ENCODE results near the gene KIAA1958.
"Not testable (repeated sequence)": the region's sequence is repeated elsewhere in the genome, so short reads cannot be mapped to it uniquely, and the experiment has no call there.

KIAA1958 gene

GRCh38 chr9:112659906-112660305, 173.3 kb downstream of the KIAA1958 start:
- no peak overlapping the region for H2AFZ ChIP-seq (ENCODE audit: low read depth, low read length)
- H3K9me3 ChIP-seq (ENCODE audit: low read length) = peaks cover 5% of the 10 kb centered on the region
- H3K36me3 ChIP-seq (ENCODE audit: insufficient read depth, low read length) = peaks cover 42% of the 10 kb centered on the region
- H3K27me3 ChIP-seq (ENCODE audit: insufficient read depth, low read length) = no peaks in the 10 kb centered on the region
- H3K4me1 ChIP-seq (ENCODE audit: insufficient read depth, low read length) = no peaks in the 10 kb centered on the region
- H3K4me3 ChIP-seq (ENCODE audit: low read length) = no peak overlapping the region

DNA sequence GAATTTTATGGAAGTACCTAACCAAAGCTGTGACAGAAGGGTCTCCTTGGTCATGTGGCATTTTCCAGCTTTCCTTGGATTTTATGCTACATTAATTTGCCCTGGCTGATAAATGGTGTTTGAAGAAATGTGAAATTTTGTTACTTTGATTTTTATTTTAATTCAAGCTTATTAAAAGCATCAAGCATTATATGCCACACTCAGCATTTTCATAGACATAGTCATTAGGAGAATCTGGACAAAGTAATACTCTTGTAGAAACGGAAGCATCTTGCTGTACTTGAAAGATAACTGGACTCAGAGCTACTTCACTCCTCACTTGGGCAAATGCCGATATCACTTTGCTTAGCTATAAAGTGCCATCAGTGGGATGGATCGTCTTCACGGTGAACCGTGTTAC, 177.1 kb downstream of the KIAA1958 start:
- Histone ChIP-seq H3K36me3 (ENCODE audit: insufficient read depth, low read length) (peaks cover 37% of the 10 kb centered on the region), H3K9me3 (ENCODE audit: low read length) (peaks cover 5% of the 10 kb centered on the region), H3K27me3 (ENCODE audit: insufficient read depth, low read length) (no peaks in the 10 kb centered on the region), H2AFZ (ENCODE audit: low read depth, low read length) (no peak overlapping the region), H3K4me1 (ENCODE audit: insufficient read depth, low read length) (no peaks in the 10 kb centered on the region), H3K4me3 (ENCODE audit: low read length) (no peak overlapping the region)

DNA sequence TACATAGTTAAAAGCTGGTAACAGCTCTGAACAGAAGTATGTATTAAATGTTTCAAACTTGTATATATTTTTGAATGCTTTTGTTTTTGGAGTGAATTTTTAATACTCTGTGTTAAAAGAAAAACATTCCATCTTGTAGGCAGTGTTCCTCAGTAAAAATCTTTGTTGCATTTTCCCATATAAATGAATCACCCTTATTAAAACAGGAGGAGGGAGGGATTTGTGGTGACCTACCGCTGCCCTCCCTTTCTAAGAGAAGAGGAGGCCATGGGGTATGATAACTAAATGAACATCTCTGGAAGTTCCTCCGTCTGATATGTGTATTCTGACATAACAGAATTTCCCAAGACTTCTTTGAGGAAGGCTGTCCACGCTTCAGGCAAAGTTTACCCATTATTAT, 177.9 kb downstream of the KIAA1958 start:
- H3K4me3 ChIP-seq (ENCODE audit: low read length) = no peak overlapping the region
- peaks cover 31% of the 10 kb centered on the region for H3K36me3 ChIP-seq (ENCODE audit: insufficient read depth, low read length)
- peaks cover 2% of the 10 kb centered on the region for H3K9me3 ChIP-seq (ENCODE audit: low read length)

GRCh38 chr9:112665347-112665746, 178.7 kb downstream of the KIAA1958 start:
- Histone ChIP-seq H3K36me3 (ENCODE audit: insufficient read depth, low read length) (peaks cover 26% of the 10 kb centered on the region), H3K4me1 (ENCODE audit: insufficient read depth, low read length) (no peaks in the 10 kb centered on the region), H3K9me3 (ENCODE audit: low read length) (peaks cover 2% of the 10 kb centered on the region), H3K4me3 (ENCODE audit: low read length) (no peak overlapping the region), H3K27me3 (ENCODE audit: insufficient read depth, low read length) (no peaks in the 10 kb centered on the region), H2AFZ (ENCODE audit: low read depth, low read length) (no peak overlapping the region)

More for the DNA sequence above, 177.9 kb downstream of the KIAA1958 start:
- no peaks in the 10 kb centered on the region for H3K4me1 ChIP-seq (ENCODE audit: insufficient read depth, low read length)
- no peak overlapping the region for H2AFZ ChIP-seq (ENCODE audit: low read depth, low read length)
- H3K27me3 ChIP-seq (ENCODE audit: insufficient read depth, low read length) = no peaks in the 10 kb centered on the region

- H3K4me3 ChIP-seq (ENCODE audit: low read length) = no peak overlapping the region
- no peaks in the 10 kb centered on the region for H3K4me1 ChIP-seq (ENCODE audit: insufficient read depth, low read length)
- H2AFZ ChIP-seq (ENCODE audit: low read depth, low read length) = no peak overlapping the region
- no peaks in the 10 kb centered on the region for H3K27me3 ChIP-seq (ENCODE audit: insufficient read depth, low read length)
- peaks cover 9% of the 10 kb centered on the region for H3K36me3 ChIP-seq (ENCODE audit: insufficient read depth, low read length)
- H3K9me3 ChIP-seq (ENCODE audit: low read length) = peaks cover 3% of the 10 kb centered on the region
These were observed 182.7 kb downstream of the KIAA1958 start for GRCh38 chr9:112669326-112669725.

GRCh38 chr9:112670991-112671625, 184.5 kb downstream of the KIAA1958 start:
- Histone ChIP-seq H3K36me3 (ENCODE audit: insufficient read depth, low read length) (peaks cover 9% of the 10 kb centered on the region), H3K4me1 (ENCODE audit: insufficient read depth, low read length) (no peaks in the 10 kb centered on the region), H3K9me3 (ENCODE audit: low read length) (peaks cover 3% of the 10 kb centered on the region), H2AFZ (ENCODE audit: low read depth, low read length) (no peak overlapping the region), H3K27me3 (ENCODE audit: insufficient read depth, low read length) (no peaks in the 10 kb centered on the region), H3K4me3 (ENCODE audit: low read length) (no peak overlapping the region)

DNA sequence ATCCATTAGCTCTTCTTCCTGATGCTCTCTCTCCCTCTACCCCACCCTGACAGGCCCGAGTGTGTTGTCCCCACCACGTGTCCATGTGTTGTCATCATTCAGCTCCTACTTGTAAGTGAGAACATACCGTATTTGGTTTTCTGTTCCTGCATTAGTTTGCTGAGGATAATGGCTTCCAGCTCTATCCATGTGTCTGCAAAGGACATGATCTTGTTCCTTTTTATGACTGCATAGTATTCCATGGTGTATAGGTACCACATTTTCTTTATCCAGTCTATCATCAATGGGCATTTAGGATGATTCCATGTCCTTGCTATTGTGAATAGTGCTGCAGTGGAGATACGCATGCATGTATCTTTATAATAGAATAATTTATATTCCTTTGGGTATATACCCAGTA, 186.6 kb downstream of the KIAA1958 start:
- not testable (repeated sequence) for H3K9me3 ChIP-seq (ENCODE audit: low read length); H3K4me1 ChIP-seq (ENCODE audit: insufficient read depth, low read length); H3K27me3 ChIP-seq (ENCODE audit: insufficient read depth, low read length); H3K36me3 ChIP-seq (ENCODE audit: insufficient read depth, low read length); H2AFZ ChIP-seq (ENCODE audit: low read depth, low read length); H3K4me3 ChIP-seq (ENCODE audit: low read length)

GRCh38 chr9:112677040-112677439, 190.4 kb downstream of the KIAA1958 start:
- no peaks in the 10 kb centered on the region for H3K36me3 ChIP-seq (ENCODE audit: insufficient read depth, low read length)
- H3K4me1 ChIP-seq (ENCODE audit: insufficient read depth, low read length) = no peaks in the 10 kb centered on the region
- H3K9me3 ChIP-seq (ENCODE audit: low read length) = peaks cover 9% of the 10 kb centered on the region
- no peak overlapping the region for H3K4me3 ChIP-seq (ENCODE audit: low read length)
- H2AFZ ChIP-seq (ENCODE audit: low read depth, low read length) = no peak overlapping the region
- H3K27me3 ChIP-seq (ENCODE audit: insufficient read depth, low read length) = no peaks in the 10 kb centered on the region

DNA sequence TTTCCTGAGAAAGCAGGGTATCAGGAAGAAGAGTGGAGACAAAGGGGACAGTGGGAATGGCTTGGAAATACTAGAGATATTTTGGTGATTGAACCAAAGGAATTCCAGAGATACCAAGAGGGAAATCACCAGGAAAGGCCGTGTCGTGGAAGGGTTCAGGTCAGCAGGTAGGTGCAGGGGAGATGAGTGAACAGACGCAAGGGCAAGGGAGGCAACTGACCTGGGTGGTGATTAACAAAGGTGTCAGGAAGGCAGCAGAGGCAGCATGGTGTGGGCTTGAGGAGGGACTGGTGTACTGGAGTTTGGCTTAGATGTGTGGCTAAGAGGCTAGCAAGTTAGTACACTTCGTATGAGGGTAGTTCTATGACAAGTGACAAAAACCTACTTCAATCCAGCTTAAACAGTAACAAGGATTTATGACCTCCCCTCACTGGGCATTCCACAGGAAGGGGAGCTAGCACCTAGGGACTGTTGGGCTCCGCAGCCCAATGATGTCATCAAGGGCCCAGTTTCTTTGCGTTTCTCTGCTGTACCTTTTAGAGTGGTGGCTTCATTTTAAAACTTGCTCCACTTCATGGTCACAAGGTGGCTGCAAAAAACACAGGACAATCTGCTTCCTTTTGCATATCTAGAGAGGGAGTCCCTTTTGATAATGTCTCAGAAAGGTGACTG, 194.2 kb downstream of the KIAA1958 start:
- Histone ChIP-seq H3K4me3 (ENCODE audit: low read length) (no peak overlapping the region), H3K27me3 (ENCODE audit: insufficient read depth, low read length) (no peaks in the 10 kb centered on the region), H3K36me3 (ENCODE audit: insufficient read depth, low read length) (peaks cover 14% of the 10 kb centered on the region), H2AFZ (ENCODE audit: low read depth, low read length) (no peak overlapping the region), H3K4me1 (ENCODE audit: insufficient read depth, low read length) (no peaks in the 10 kb centered on the region), H3K9me3 (ENCODE audit: low read length) (peaks cover 8% of the 10 kb centered on the region)

GRCh38 chr9:112689161-112689740, 202.6 kb downstream of the KIAA1958 start:
- Histone ChIP-seq H3K4me1 (ENCODE audit: insufficient read depth, low read length) (no peaks in the 10 kb centered on the region), H3K9me3 (ENCODE audit: low read length) (peaks cover 1% of the 10 kb centered on the region), H3K36me3 (ENCODE audit: insufficient read depth, low read length) (peaks cover 70% of the 10 kb centered on the region), H3K4me3 (ENCODE audit: low read length) (no peak overlapping the region), H3K27me3 (ENCODE audit: insufficient read depth, low read length) (no peaks in the 10 kb centered on the region), H2AFZ (ENCODE audit: low read depth, low read length) (no peak overlapping the region)

GRCh38 chr9:112694706-112695555, 208.3 kb downstream of the KIAA1958 start:
- H3K9me3 ChIP-seq (ENCODE audit: low read length) = no peaks in the 10 kb centered on the region
- no peak overlapping the region for H2AFZ ChIP-seq (ENCODE audit: low read depth, low read length)
- H3K27me3 ChIP-seq (ENCODE audit: insufficient read depth, low read length) = no peaks in the 10 kb centered on the region
- peaks cover 48% of the 10 kb centered on the region for H3K36me3 ChIP-seq (ENCODE audit: insufficient read depth, low read length)
- no peak overlapping the region for H3K4me3 ChIP-seq (ENCODE audit: low read length)
- H3K4me1 ChIP-seq (ENCODE audit: insufficient read depth, low read length) = no peaks in the 10 kb centered on the region

DNA sequence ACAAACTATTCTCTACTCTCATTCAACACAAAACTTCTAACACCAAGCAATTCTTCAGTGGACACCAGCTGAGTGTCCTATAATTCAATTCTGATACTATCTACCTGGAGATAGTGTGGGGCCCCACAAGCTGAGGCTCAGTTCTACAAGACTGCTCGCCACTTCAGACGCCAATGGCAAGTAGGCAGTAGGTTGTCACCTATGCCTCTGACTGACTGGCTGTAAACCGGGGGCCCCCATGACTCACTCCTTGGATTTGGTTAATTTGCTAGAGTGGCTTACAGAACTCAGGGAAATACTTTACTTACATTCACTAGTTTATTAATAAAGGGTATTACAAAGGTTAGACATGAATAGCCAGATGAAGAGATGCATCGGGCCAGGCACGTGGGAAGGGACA, 209.8 kb downstream of the KIAA1958 start:
- H3K27me3 ChIP-seq (ENCODE audit: insufficient read depth, low read length) = no peaks in the 10 kb centered on the region
- no peak overlapping the region for H3K4me3 ChIP-seq (ENCODE audit: low read length)
- H3K4me1 ChIP-seq (ENCODE audit: insufficient read depth, low read length) = no peaks in the 10 kb centered on the region
- no peak overlapping the region for H2AFZ ChIP-seq (ENCODE audit: low read depth, low read length)
- H3K36me3 ChIP-seq (ENCODE audit: insufficient read depth, low read length) = peaks cover 46% of the 10 kb centered on the region
- H3K9me3 ChIP-seq (ENCODE audit: low read length) = no peaks in the 10 kb centered on the region

DNA sequence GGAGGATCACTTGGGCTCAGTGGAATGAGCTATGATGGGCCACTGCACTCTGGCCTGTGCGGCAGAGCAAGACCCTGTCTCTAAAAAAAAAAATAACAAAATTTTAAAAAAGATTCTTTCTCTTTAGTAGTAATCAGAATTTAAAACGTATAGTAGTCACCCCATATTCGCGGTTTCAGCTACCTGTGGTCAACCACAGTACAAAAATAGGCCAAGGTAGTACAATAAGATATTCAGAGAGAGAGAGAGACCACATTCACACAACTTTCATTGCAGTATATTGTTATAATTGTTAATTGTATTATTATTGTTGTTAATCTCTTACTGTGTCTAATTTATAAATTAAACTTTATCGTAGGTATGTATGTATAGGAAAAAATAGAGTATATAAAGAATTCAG, 212.6 kb downstream of the KIAA1958 start:
- H3K9me3 ChIP-seq (ENCODE audit: low read length) = no peaks in the 10 kb centered on the region
- H3K27me3 ChIP-seq (ENCODE audit: insufficient read depth, low read length) = no peaks in the 10 kb centered on the region
- H3K4me3 ChIP-seq (ENCODE audit: low read length) = no peak overlapping the region
- H2AFZ ChIP-seq (ENCODE audit: low read depth, low read length) = no peak overlapping the region
- no peaks in the 10 kb centered on the region for H3K4me1 ChIP-seq (ENCODE audit: insufficient read depth, low read length)
- peaks cover 29% of the 10 kb centered on the region for H3K36me3 ChIP-seq (ENCODE audit: insufficient read depth, low read length)

Data from neuron (in vitro differentiated cells).